Measurements from ENCODE around the gene ARHGAP32. TPM values are rescaled to one million over a fixed set of nuclear protein-coding genes. Genes with fewer than 3 reads are reported as not detected.

ARHGAP32 gene
- total and polyA plus RNA-seq, 9 donors = 5.9 to 34.8 (median 28.4) TPM

DNA sequence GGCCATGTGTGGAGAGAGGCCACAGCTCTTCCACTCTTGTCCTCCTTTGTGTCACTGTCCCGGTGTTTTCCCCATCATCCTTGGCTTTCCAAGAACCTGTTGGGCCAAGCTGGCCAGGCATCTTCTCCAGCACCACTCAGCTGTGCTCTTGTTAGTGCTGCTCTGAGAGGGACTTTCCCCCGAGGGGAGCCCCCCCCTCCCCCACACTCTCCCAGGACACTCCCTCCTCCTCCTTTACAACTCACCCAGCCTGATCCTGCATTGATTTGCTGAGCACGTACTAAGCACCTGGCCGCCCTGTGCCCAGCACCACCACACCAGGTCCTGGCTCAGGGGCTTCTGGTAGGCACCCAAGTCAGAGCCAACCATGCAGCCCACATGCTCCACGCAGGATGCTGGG is 262.7 kb downstream of the ARHGAP32 start:
- 71 to 76% (median 72%) methylated on average over 5 of the region's 5 CpGs for WGBS, 3 donors
- Histone ChIP-seq H3K4me1 (ENCODE audit: insufficient read depth) (no peaks in the 10 kb centered on the region), H3K27me3 (no peaks in the 10 kb centered on the region), H3K4me3 (no peak overlapping the region), H3K9me3 (no peaks in the 10 kb centered on the region), H3K27ac (no peak overlapping the region), H3K36me3 (no peaks in the 10 kb centered on the region)
- TF ChIP-seq EP300 (IDR thresholded peaks at IDR 0.05) = no peak
- TF ChIP-seq CTCF (IDR thresholded peaks at IDR 0.05) = no peak
- no peak for TF ChIP-seq POLR2A (IDR thresholded peaks at IDR 0.05)
- intact Hi-C loops (cut with DNase I) = no loop called here
- DNase-seq = no peak

- no peak overlapping the region for H3K27ac ChIP-seq
- WGBS, 3 donors = 71 to 81% (median 72%) methylated on average over 5 of the region's 5 CpGs
- H3K4me1 ChIP-seq (ENCODE audit: insufficient read depth) = no peaks in the 10 kb centered on the region
- H3K27me3 ChIP-seq = no peaks in the 10 kb centered on the region
- no peaks in the 10 kb centered on the region for H3K9me3 ChIP-seq
- H3K36me3 ChIP-seq = no peaks in the 10 kb centered on the region
- DNase-seq = no peak
- no peak overlapping the region for H3K4me3 ChIP-seq
- TF ChIP-seq CTCF (IDR thresholded peaks at IDR 0.05) (no peak), POLR2A (IDR thresholded peaks at IDR 0.05) (no peak), EP300 (IDR thresholded peaks at IDR 0.05) (no peak)
- intact Hi-C loops (cut with DNase I) = no loop called here
Observed at GRCh38 chr11:128928400-128928799, 263.7 kb downstream of the ARHGAP32 start.

- H3K9me3 ChIP-seq = no peaks in the 10 kb centered on the region
- no peaks in the 10 kb centered on the region for H3K4me1 ChIP-seq (ENCODE audit: insufficient read depth)
- TF ChIP-seq POLR2A (IDR thresholded peaks at IDR 0.05) (no peak), CTCF (IDR thresholded peaks at IDR 0.05) (no peak), EP300 (IDR thresholded peaks at IDR 0.05) (no peak)
- H3K27ac ChIP-seq = no peak overlapping the region
- WGBS, 3 donors = 81 to 84% (median 83%) methylated on average over 12 of the region's 12 CpGs
- no peak overlapping the region for H3K4me3 ChIP-seq
- no peak for DNase-seq
- H3K36me3 ChIP-seq = no peaks in the 10 kb centered on the region
- H3K27me3 ChIP-seq = no peaks in the 10 kb centered on the region
- intact Hi-C loops (cut with DNase I) = no loop called here
Observed at GRCh38 chr11:128927683-128928336, 264.3 kb downstream of the ARHGAP32 start.

GRCh38 chr11:128927108-128927461 is 265.0 kb downstream of the ARHGAP32 start:
- intact Hi-C loops (cut with DNase I) = no loop called here
- Histone ChIP-seq H3K4me3 (no peak overlapping the region), H3K4me1 (ENCODE audit: insufficient read depth) (no peaks in the 10 kb centered on the region), H3K27ac (no peak overlapping the region), H3K27me3 (no peaks in the 10 kb centered on the region), H3K9me3 (no peaks in the 10 kb centered on the region), H3K36me3 (no peaks in the 10 kb centered on the region)
- no peak for DNase-seq
- 69 to 80% (median 75%) methylated on average over 11 of the region's 11 CpGs for WGBS, 3 donors
- TF ChIP-seq POLR2A (IDR thresholded peaks at IDR 0.05) (no peak), CTCF (IDR thresholded peaks at IDR 0.05) (no peak), EP300 (IDR thresholded peaks at IDR 0.05) (no peak)
